ENCODE results near the gene NR2C1.

The NR2C1 gene

GRCh38 chr12:95085612-95086011 is 12.2 kb upstream of the NR2C1 start:
- DNase-seq (ENCODE audit: low spot score): no peak
- TF ChIP-seq, protein P1, sequence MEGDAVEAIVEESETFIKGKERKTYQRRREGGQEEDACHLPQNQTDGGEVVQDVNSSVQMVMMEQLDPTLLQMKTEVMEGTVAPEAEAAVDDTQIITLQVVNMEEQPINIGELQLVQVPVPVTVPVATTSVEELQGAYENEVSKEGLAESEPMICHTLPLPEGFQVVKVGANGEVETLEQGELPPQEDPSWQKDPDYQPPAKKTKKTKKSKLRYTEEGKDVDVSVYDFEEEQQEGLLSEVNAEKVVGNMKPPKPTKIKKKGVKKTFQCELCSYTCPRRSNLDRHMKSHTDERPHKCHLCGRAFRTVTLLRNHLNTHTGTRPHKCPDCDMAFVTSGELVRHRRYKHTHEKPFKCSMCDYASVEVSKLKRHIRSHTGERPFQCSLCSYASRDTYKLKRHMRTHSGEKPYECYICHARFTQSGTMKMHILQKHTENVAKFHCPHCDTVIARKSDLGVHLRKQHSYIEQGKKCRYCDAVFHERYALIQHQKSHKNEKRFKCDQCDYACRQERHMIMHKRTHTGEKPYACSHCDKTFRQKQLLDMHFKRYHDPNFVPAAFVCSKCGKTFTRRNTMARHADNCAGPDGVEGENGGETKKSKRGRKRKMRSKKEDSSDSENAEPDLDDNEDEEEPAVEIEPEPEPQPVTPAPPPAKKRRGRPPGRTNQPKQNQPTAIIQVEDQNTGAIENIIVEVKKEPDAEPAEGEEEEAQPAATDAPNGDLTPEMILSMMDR (IDR thresholded peaks at IDR 0.05; ENCODE audit: extremely low read depth, insufficient read depth, missing control alignments): no peak
- in situ Hi-C loops (cut with MboI; ENCODE audit: low pct_unique_long_range_greater_than_20kb, low sequenced_read_pairs, unreplicated experiment): no loop called here

- no peak for DNase-seq (ENCODE audit: low spot score)
- in situ Hi-C loops (cut with MboI; ENCODE audit: low pct_unique_long_range_greater_than_20kb, low sequenced_read_pairs, unreplicated experiment): no loop called here
- TF ChIP-seq, protein P1 (IDR thresholded peaks at IDR 0.05; ENCODE audit: extremely low read depth, insufficient read depth, missing control alignments): no peak
Observed at GRCh38 chr12:95083938-95084337, 10.5 kb upstream of the NR2C1 start.

DNA sequence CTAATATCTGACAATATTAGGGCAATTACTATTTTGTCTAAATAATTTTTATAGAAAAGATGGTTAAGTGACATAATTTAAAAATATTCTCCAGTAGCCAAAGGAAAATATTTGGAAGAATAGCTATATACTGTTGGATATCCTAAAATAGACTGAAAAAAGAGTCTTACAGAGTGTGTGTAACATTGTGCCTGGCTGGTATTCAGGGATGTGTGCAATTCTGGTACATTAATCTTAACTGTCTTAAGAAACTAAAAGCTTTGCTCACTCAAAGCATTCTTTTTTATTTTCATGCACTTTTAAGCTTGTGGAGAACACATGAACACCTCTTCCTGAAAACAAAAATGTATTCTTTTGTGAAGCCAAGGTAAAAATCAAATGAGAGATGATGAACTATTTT is 10.1 kb upstream of the NR2C1 start:
- in situ Hi-C loops (cut with MboI; ENCODE audit: low pct_unique_long_range_greater_than_20kb, low sequenced_read_pairs, unreplicated experiment): no loop called here
- TF ChIP-seq, protein P1 (IDR thresholded peaks at IDR 0.05; ENCODE audit: extremely low read depth, insufficient read depth, missing control alignments): no peak
- DNase-seq (ENCODE audit: low spot score): no peak

GRCh38 chr12:95077341-95077740 is 3.9 kb upstream of the NR2C1 start:
- TF ChIP-seq, protein P1 (IDR thresholded peaks at IDR 0.05; ENCODE audit: extremely low read depth, insufficient read depth, missing control alignments): no peak
- DNase-seq (ENCODE audit: low spot score): no peak
- in situ Hi-C loops (cut with MboI; ENCODE audit: low pct_unique_long_range_greater_than_20kb, low sequenced_read_pairs, unreplicated experiment): no loop called here

DNA sequence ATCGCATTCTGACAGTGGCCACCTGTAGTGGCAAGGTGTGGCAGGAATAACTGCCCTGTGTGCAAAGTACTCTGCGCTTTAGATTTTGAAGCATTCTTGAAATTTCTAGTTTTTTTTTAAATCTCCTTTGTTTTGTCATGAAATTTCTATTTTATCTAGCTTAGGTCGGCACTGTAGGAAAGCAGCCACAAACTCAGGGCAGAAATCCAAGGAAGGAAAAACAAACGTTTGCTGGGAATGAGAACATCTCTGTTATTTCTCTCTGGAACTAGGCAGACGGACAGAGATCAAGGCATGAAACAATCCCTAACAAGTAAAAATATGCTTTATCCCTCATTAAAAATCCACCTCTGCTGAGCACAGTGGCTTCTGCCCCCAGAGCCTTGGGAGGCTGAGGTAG is 1.3 kb upstream of the NR2C1 start:
- no peak for DNase-seq (ENCODE audit: low spot score)
- TF ChIP-seq, protein P1 (IDR thresholded peaks at IDR 0.05; ENCODE audit: extremely low read depth, insufficient read depth, missing control alignments): no peak
- in situ Hi-C loops (cut with MboI; ENCODE audit: low pct_unique_long_range_greater_than_20kb, low sequenced_read_pairs, unreplicated experiment): no loop called here

- no peak for DNase-seq (ENCODE audit: low spot score)
- in situ Hi-C loops (cut with MboI; ENCODE audit: low pct_unique_long_range_greater_than_20kb, low sequenced_read_pairs, unreplicated experiment): no loop called here
- TF ChIP-seq, protein P1 (IDR thresholded peaks at IDR 0.05; ENCODE audit: extremely low read depth, insufficient read depth, missing control alignments): peak; percentile 88
Observed at GRCh38 chr12:95073698-95074520, 491 bp upstream of the NR2C1 start.
